Neuron (in vitro differentiated cells): ENCODE data around the gene QRSL1.
"Not testable (repeated sequence)": the region's sequence is repeated elsewhere in the genome, so short reads cannot be mapped to it uniquely, and the experiment has no call there.

ENCODE experiments used
- H2AFZ ChIP-seq: one replicate; pipeline ENCODE4 v1.6.1; 2013; ENCODE audit warnings: low read depth, mild to moderate bottlenecking, inconsistent platforms, low read length, moderate library complexity
- H3K27me3 ChIP-seq: one replicate; pipeline ENCODE4 v1.6.1; 2013; ENCODE audit warnings: low read length; ENCODE audit not compliant: insufficient read depth
- H3K36me3 ChIP-seq: one replicate; pipeline ENCODE4 v1.6.1; 2013; ENCODE audit warnings: low read length; ENCODE audit not compliant: insufficient read depth
- H3K4me1 ChIP-seq: one replicate; pipeline ENCODE4 v1.6.1; 2013; ENCODE audit warnings: low read length; ENCODE audit not compliant: insufficient read depth
- H3K4me3 ChIP-seq: 2 replicates; pipeline ENCODE4 v1.5.1; 2013; ENCODE audit warnings: mild to moderate bottlenecking, low read length, moderate library complexity
- H3K9me3 ChIP-seq: one replicate; pipeline ENCODE4 v1.6.1; 2013; ENCODE audit warnings: low read length

Gene QRSL1

GRCh38 chr6:106629103-106629858 is at the start of gene QRSL1, which contains the start of gene RTN4IP1:
TSS of gene QRSL1 (plus strand) at chr6:106629578. CDS start at chr6:106629682, 104 bp downstream.
TSS of gene RTN4IP1 (minus strand) at chr6:106629498. CDS start at chr6:106629021, 477 bp downstream.
- Histone ChIP-seq H3K27me3 (no peaks in the 10 kb centered on the region), H3K9me3 (no peaks in the 10 kb centered on the region), H2AFZ (peak within 1 kb of the TSS; percentile 82), H3K4me1 (peaks cover 6% of the 10 kb centered on the region), H3K36me3 (no peaks in the 10 kb centered on the region), H3K4me3 (peak within 1 kb of the TSS; percentile 80)

- H3K36me3 ChIP-seq = no peaks in the 10 kb centered on the region
- peaks cover 2% of the 10 kb centered on the region for H3K4me1 ChIP-seq
- H3K9me3 ChIP-seq = no peaks in the 10 kb centered on the region
- H3K4me3 ChIP-seq = no peak overlapping the region
- no peaks in the 10 kb centered on the region for H3K27me3 ChIP-seq
- H2AFZ ChIP-seq = no peak overlapping the region
These were observed 47.9 kb upstream of the QRSL1 start for GRCh38 chr6:106581468-106581867.

GRCh38 chr6:106586815-106587415 is 42.5 kb upstream of the QRSL1 start:
- H3K9me3 ChIP-seq = no peaks in the 10 kb centered on the region
- no peak overlapping the region for H3K4me3 ChIP-seq
- no peaks in the 10 kb centered on the region for H3K27me3 ChIP-seq
- peaks cover 9% of the 10 kb centered on the region for H3K36me3 ChIP-seq
- no peak overlapping the region for H2AFZ ChIP-seq
- H3K4me1 ChIP-seq = no peaks in the 10 kb centered on the region

- H2AFZ ChIP-seq, H3K9me3 ChIP-seq, H3K27me3 ChIP-seq, H3K4me1 ChIP-seq, H3K4me3 ChIP-seq: not testable (repeated sequence)
- peaks cover 11% of the 10 kb centered on the region for H3K36me3 ChIP-seq
These were observed 40.4 kb upstream of the QRSL1 start for GRCh38 chr6:106588937-106589336.

- H3K4me1 ChIP-seq = no peaks in the 10 kb centered on the region
- no peaks in the 10 kb centered on the region for H3K27me3 ChIP-seq
- H3K36me3 ChIP-seq = peaks cover 11% of the 10 kb centered on the region
- H2AFZ ChIP-seq = no peak overlapping the region
- H3K4me3 ChIP-seq = no peak overlapping the region
- no peaks in the 10 kb centered on the region for H3K9me3 ChIP-seq
These were observed 38.1 kb upstream of the QRSL1 start for GRCh38 chr6:106591111-106591825.

GRCh38 chr6:106599440-106599839 is 29.9 kb upstream of the QRSL1 start:
- no peaks in the 10 kb centered on the region for H3K27me3 ChIP-seq
- H2AFZ ChIP-seq = no peak overlapping the region
- H3K9me3 ChIP-seq = no peaks in the 10 kb centered on the region
- H3K4me1 ChIP-seq = no peaks in the 10 kb centered on the region
- no peak overlapping the region for H3K4me3 ChIP-seq
- no peaks in the 10 kb centered on the region for H3K36me3 ChIP-seq

GRCh38 chr6:106600329-106600728 is 29.0 kb upstream of the QRSL1 start:
- Histone ChIP-seq H2AFZ (no peak overlapping the region), H3K9me3 (no peaks in the 10 kb centered on the region), H3K36me3 (no peaks in the 10 kb centered on the region), H3K4me3 (no peak overlapping the region), H3K4me1 (no peaks in the 10 kb centered on the region), H3K27me3 (no peaks in the 10 kb centered on the region)

GRCh38 chr6:106608080-106608668 is 21.2 kb upstream of the QRSL1 start:
- Histone ChIP-seq H3K9me3 (peaks cover 2% of the 10 kb centered on the region), H3K27me3 (no peaks in the 10 kb centered on the region), H3K4me1 (no peaks in the 10 kb centered on the region), H3K4me3 (no peak overlapping the region), H3K36me3 (no peaks in the 10 kb centered on the region), H2AFZ (no peak overlapping the region)

- no peaks in the 10 kb centered on the region for H3K4me1 ChIP-seq
- no peaks in the 10 kb centered on the region for H3K36me3 ChIP-seq
- no peak overlapping the region for H3K4me3 ChIP-seq
- H3K27me3 ChIP-seq = no peaks in the 10 kb centered on the region
- H2AFZ ChIP-seq = no peak overlapping the region
- H3K9me3 ChIP-seq = peaks cover 2% of the 10 kb centered on the region
These were observed 19.7 kb upstream of the QRSL1 start for GRCh38 chr6:106609699-106610098.

GRCh38 chr6:106611030-106611429 is 18.3 kb upstream of the QRSL1 start:
- H3K4me3 ChIP-seq = no peak overlapping the region
- no peaks in the 10 kb centered on the region for H3K27me3 ChIP-seq
- no peak overlapping the region for H2AFZ ChIP-seq

GRCh38 chr6:106612671-106613416 is 16.5 kb upstream of the QRSL1 start:
- Histone ChIP-seq H3K4me1 (no peaks in the 10 kb centered on the region), H3K27me3 (no peaks in the 10 kb centered on the region), H3K4me3 (no peak overlapping the region), H2AFZ (no peak overlapping the region), H3K9me3 (no peaks in the 10 kb centered on the region), H3K36me3 (no peaks in the 10 kb centered on the region)

More at GRCh38 chr6:106611030-106611429, 18.3 kb upstream of the QRSL1 start:
- no peaks in the 10 kb centered on the region for H3K4me1 ChIP-seq
- peaks cover 2% of the 10 kb centered on the region for H3K9me3 ChIP-seq
- H3K36me3 ChIP-seq = no peaks in the 10 kb centered on the region

- Histone ChIP-seq H3K9me3 (no peaks in the 10 kb centered on the region), H3K27me3 (no peaks in the 10 kb centered on the region)
These were observed 15.8 kb upstream of the QRSL1 start for GRCh38 chr6:106613590-106613989.

More at GRCh38 chr6:106613590-106613989, 15.8 kb upstream of the QRSL1 start:
- Histone ChIP-seq H2AFZ (no peak overlapping the region), H3K4me1 (no peaks in the 10 kb centered on the region), H3K36me3 (no peaks in the 10 kb centered on the region), H3K4me3 (no peak overlapping the region)
